B cell (primary cell): ENCODE results near the gene MED12L. TPM values are rescaled to one million over a fixed set of nuclear protein-coding genes. Genes with fewer than 3 reads are reported as not detected.

ENCODE experiments used
- ATAC-seq: fragments of 200-7000 bp; cut with Tn5 transposase; one replicate; pipeline ENCODE4 v1.10.0; 2021; ENCODE audit warnings: low read depth, mild to moderate bottlenecking, moderate number of reproducible peaks, moderate library complexity
- CTCF ChIA-PET: fragments of 350-600 bp; sonication (Branson Sonifier 250); formaldehyde crosslinking; loops from one replicate; lab custom pipeline; 2021; ENCODE audit warnings: antibody characterized with exemption, inconsistent platforms; lab: Charles Lee
- POLR2A ChIA-PET: fragments of 350-600 bp; sonication (Branson Sonifier 250); formaldehyde crosslinking; loops from one replicate; lab custom pipeline; 2021; ENCODE audit warnings: antibody characterized with exemption; lab: Charles Lee
- DNase-seq: peaks from one replicate; pipeline ENCODE4 v3.0.0; 2013
- H2AFZ ChIP-seq: 2 replicates; pipeline ENCODE4 v1.6.1; 2012; ENCODE audit warnings: mild to moderate bottlenecking, low read depth, low read length; ENCODE audit not compliant: insufficient read depth, poor library complexity, severe bottlenecking
- H3K27ac ChIP-seq, 2 donors: 1 replicate in 1 of 2; 2 replicates in 1 of 2; pipeline ENCODE4 v1.5.1; 2012 to 2013; ENCODE audit warnings: low read length in 2 of 2, mild to moderate bottlenecking in 2 of 2, moderate library complexity in 1 of 2
- H3K27me3 ChIP-seq, 4 experiments: fragments of 200-600 bp in 1 of 4; sonication (generic) in 1 of 4; replicated peaks in 1 of 4; 1 replicate in 2 of 4; 2 replicates in 2 of 4; pipeline versions ENCODE4 v1.6.1 to v1.7.0; 2013 to 2016; ENCODE audit warnings: low read length in 3 of 4, mild to moderate bottlenecking in 2 of 4, mixed read lengths in 1 of 4, moderate library complexity in 1 of 4; ENCODE audit not compliant: insufficient read depth in 4 of 4, control insufficient read depth in 3 of 4; ENCODE audit errors: control extremely low read depth in 1 of 4
- H3K36me3 ChIP-seq, 2 experiments: replicated peaks in 1 of 2; 1 replicate in 1 of 2; 2 replicates in 1 of 2; pipeline versions ENCODE4 v1.6.1 to v1.7.1; 2013; ENCODE audit warnings: low read length in 1 of 2; ENCODE audit not compliant: insufficient read depth in 2 of 2, control insufficient read depth in 1 of 2; ENCODE audit errors: control extremely low read depth in 1 of 2, extremely low read depth in 1 of 2
- H3K4me1 ChIP-seq, 2 donors: fragments of 200-600 bp in 1 of 2; sonication (generic) in 1 of 2; 1 replicate in 1 of 2; 2 replicates in 1 of 2; pipeline versions ENCODE4 v1.5.1 to v1.6.1; 2013 to 2017; ENCODE audit warnings: low read length in 2 of 2; ENCODE audit not compliant: control insufficient read depth in 2 of 2, insufficient read depth in 2 of 2
- H3K4me2 ChIP-seq: replicated peaks from 2 replicates; pipeline ENCODE3; 2012; ENCODE audit warnings: mild to moderate bottlenecking, low read depth, low read length; ENCODE audit not compliant: poor library complexity, severe bottlenecking
- H3K4me3 ChIP-seq, 5 experiments: fragments of 200-600 bp in 1 of 5; sonication (generic) in 1 of 5; 1 replicate in 3 of 5; 2 replicates in 2 of 5; pipeline versions ENCODE4 v1.5.1 to v1.7.0; 2011 to 2016; ENCODE audit warnings: low read length in 4 of 5, mild to moderate bottlenecking in 4 of 5, low read depth in 2 of 5, control low read depth in 1 of 5, moderate library complexity in 1 of 5; ENCODE audit not compliant: insufficient read depth in 1 of 5; ENCODE audit errors: control extremely low read depth in 1 of 5, extremely low read depth in 1 of 5
- H3K79me2 ChIP-seq: fragments of 200-600 bp; sonication (generic); one replicate; pipeline ENCODE4 v1.6.0; 2016; ENCODE audit warnings: low read length; ENCODE audit not compliant: control insufficient read depth, insufficient read depth
- H3K9ac ChIP-seq: fragments of 200-600 bp; sonication (generic); 2 replicates; pipeline ENCODE4 v1.6.1; 2017; ENCODE audit warnings: mild to moderate bottlenecking, low read length, moderate library complexity
- H3K9me3 ChIP-seq, 3 donors: one replicate each; pipeline versions ENCODE4 v1.6.1 to v1.7.1; 2013; ENCODE audit warnings: low read length in 2 of 3; ENCODE audit not compliant: control insufficient read depth in 2 of 3, insufficient read depth in 1 of 3; ENCODE audit errors: control extremely low read depth in 1 of 3
- H4K20me1 ChIP-seq: 2 replicates; pipeline ENCODE4 v1.6.0; 2012; ENCODE audit warnings: mild to moderate bottlenecking, low read length; ENCODE audit not compliant: insufficient read depth, control insufficient read depth, poor library complexity, severe bottlenecking
- H3K27ac Mint-ChIP-seq: one replicate; pipeline ENCODE4 v1.8.0; 2021; ENCODE audit warnings: mixed read lengths
- H3K27me3 Mint-ChIP-seq: one replicate; pipeline ENCODE4 v1.8.0; 2021; ENCODE audit warnings: mixed read lengths
- H3K4me1 Mint-ChIP-seq: one replicate; pipeline ENCODE4 v1.8.0; 2021; ENCODE audit warnings: mixed read lengths
- H3K4me3 Mint-ChIP-seq: one replicate; pipeline ENCODE4 v1.8.0; 2021; ENCODE audit warnings: mixed read lengths
- H3K9me3 Mint-ChIP-seq: one replicate; pipeline ENCODE4 v1.8.0; 2022; ENCODE audit warnings: mixed read lengths; ENCODE audit not compliant: insufficient read depth
- CTCF ChIP-seq: fragments of 200-600 bp; IDR thresholded peaks from one replicate; pipeline ENCODE4 v1.8.0; 2022; ENCODE audit warnings: antibody characterized with exemption, mild to moderate bottlenecking
- EZH2 ChIP-seq: IDR thresholded peaks from 2 replicates; pipeline ENCODE4 v1.6.1; 2012; ENCODE audit warnings: borderline replicate concordance, low read depth, mild to moderate bottlenecking, moderate library complexity, low read length; ENCODE audit not compliant: insufficient read depth, poor library complexity, severe bottlenecking
- WGBS: methylation state at CpG from one replicate; pipeline ENCODE4 v1.1.5; 2013; ENCODE audit warnings: missing lambda C conversion rate; ENCODE audit not compliant: insufficient coverage; 5-methylcytosine and 5-hydroxymethylcytosine counted together
- intact Hi-C: fragments of 100-400 bp; cut with micrococcal nuclease; formaldehyde crosslinking; loops from one replicate; pipeline ENCODE4 v1.10.0; 2022
- polyA plus RNA-seq: library from polyadenylated mRNA; depleted of rRNA; stranded (reverse); fragments of >200 nt; gene quantifications from 2 replicates; pipeline ENCODE4 v1.2.3, GENCODE V29; 2012
- total RNA-seq, 2 donors: library from RNA; stranded (reverse); fragments of 120-200 nt in 1 of 2; gene quantifications; 1 replicate in 1 of 2; 2 replicates in 1 of 2; pipeline versions ENCODE4 v1.2.3 to v1.2.4, GENCODE V29; 2013 to 2022

MED12L gene
- total and polyA plus RNA-seq, 2 donors (not counting 1 experiment from before 2014, with no cell fraction given): 0.07 to 0.30 TPM

GRCh38 chr3:151198849-151199248 lies 113.4 kb downstream of the MED12L start:
- no peak overlapping the region for H3K4me2 ChIP-seq
- no peaks in the 10 kb centered on the region for H3K4me1 ChIP-seq
- no peaks in the 10 kb centered on the region for H3K79me2 ChIP-seq
- Mint-ChIP-seq H3K27ac (no peak overlapping the region), H3K4me3 (no peak overlapping the region), H3K9me3 (no peaks in the 10 kb centered on the region), H3K4me1 (no peaks in the 10 kb centered on the region), H3K27me3 (no peaks in the 10 kb centered on the region)
- no peak overlapping the region for H3K9ac ChIP-seq
- CTCF ChIA-PET: no interaction called here
- H3K9me3 ChIP-seq: no peaks in the 10 kb centered on the region
- no peaks in the 10 kb centered on the region for H4K20me1 ChIP-seq
- no peaks in the 10 kb centered on the region for H3K27me3 ChIP-seq
- 100% methylated on average over 2 of the region's 5 CpGs for WGBS
- H3K27ac ChIP-seq: no peak overlapping the region
- no peak overlapping the region for H2AFZ ChIP-seq
- POLR2A ChIA-PET: no interaction called here
- no peaks in the 10 kb centered on the region for H3K36me3 ChIP-seq
- DNase-seq (no peak), ATAC-seq (no peak)
- no peak for TF ChIP-seq CTCF
- no peak for TF ChIP-seq EZH2
- intact Hi-C loops: no loop called here
- no peak overlapping the region for H3K4me3 ChIP-seq

- Mint-ChIP-seq H3K27ac (no peak overlapping the region), H3K9me3 (no peaks in the 10 kb centered on the region), H3K27me3 (no peaks in the 10 kb centered on the region), H3K4me1 (no peaks in the 10 kb centered on the region), H3K4me3 (no peak overlapping the region)
- intact Hi-C loops: no loop called here
- Histone ChIP-seq H3K9ac (no peak overlapping the region), H3K4me3 (no peak overlapping the region), H2AFZ (no peak overlapping the region), H3K79me2 (no peaks in the 10 kb centered on the region), H3K27me3 (no peaks in the 10 kb centered on the region), H4K20me1 (no peaks in the 10 kb centered on the region), H3K4me2 (no peak overlapping the region), H3K4me1 (no peaks in the 10 kb centered on the region), H3K36me3 (no peaks in the 10 kb centered on the region), H3K9me3 (no peaks in the 10 kb centered on the region), H3K27ac (no peak overlapping the region)
- CTCF ChIA-PET: interaction anchor here (0.6 to 1.8 kb wide), 2 partner anchors 28 to 31 kb away, joined by 3 to 9 read pairs; no protein-coding TSS in a partner anchor
- ATAC-seq: no peak
- TF ChIP-seq EZH2: no peak
- TF ChIP-seq CTCF: no peak
- 29% methylated on average over 1 of the region's 4 CpGs for WGBS
- POLR2A ChIA-PET: no interaction called here
- DNase-seq: no peak
Observed at GRCh38 chr3:151199554-151200438, 114.3 kb downstream of the MED12L start.
